GM21619 (cell line): Measurements from ENCODE around the gene CLEC4M.
A peak's percentile ranks its signal among the peaks of the same experiment; 100 is the strongest.
"Not testable (repeated sequence)": the region's sequence is repeated elsewhere in the genome, so short reads cannot be mapped to it uniquely, and the experiment has no call there.

ENCODE experiments used
- ATAC-seq: cut with Tn5 transposase; IDR thresholded peaks from one replicate; pipeline ENCODE4 v1.9.1; 2021; ENCODE audit not compliant: unreplicated experiment

CLEC4M gene

GRCh38 chr19:7772752-7773291, 9.8 kb downstream of the CLEC4M start:
- peak; percentile 47 for ATAC-seq

- ATAC-seq, result no peak
Measured at GRCh38 chr19:7773841-7774240, 10.8 kb downstream of the CLEC4M start.

GRCh38 chr19:7775761-7776160, 12.7 kb downstream of the CLEC4M start:
- no peak for ATAC-seq

GRCh38 chr19:7778081-7778480, 15.0 kb downstream of the CLEC4M start:
- no peak for ATAC-seq

GRCh38 chr19:7779631-7780486, 16.8 kb downstream of the CLEC4M start:
- no peak for ATAC-seq

- ATAC-seq, result no peak
Measured at GRCh38 chr19:7781157-7781556, 18.1 kb downstream of the CLEC4M start.

- no peak for ATAC-seq
Measured at GRCh38 chr19:7783991-7784423, 21.0 kb downstream of the CLEC4M start.

- no peak for ATAC-seq
Measured at GRCh38 chr19:7784856-7785255, 21.8 kb downstream of the CLEC4M start.

GRCh38 chr19:7787141-7787540, 24.1 kb downstream of the CLEC4M start:
- no peak for ATAC-seq

- ATAC-seq, result no peak
Measured at GRCh38 chr19:7787602-7788177, 24.6 kb downstream of the CLEC4M start.

GRCh38 chr19:7788178-7788932, 25.3 kb downstream of the CLEC4M start:
- no peak for ATAC-seq

GRCh38 chr19:7788933-7789323, 25.9 kb downstream of the CLEC4M start:
- no peak for ATAC-seq

GRCh38 chr19:7789447-7789846, 26.4 kb downstream of the CLEC4M start:
- no peak for ATAC-seq

GRCh38 chr19:7790416-7790815, 27.4 kb downstream of the CLEC4M start:
- ATAC-seq, result no peak

- no peak for ATAC-seq
Measured at GRCh38 chr19:7792281-7792680, 29.2 kb downstream of the CLEC4M start.

GRCh38 chr19:7792701-7793100, 29.7 kb downstream of the CLEC4M start:
- not testable (repeated sequence) for ATAC-seq

- no peak for ATAC-seq
Measured at GRCh38 chr19:7793493-7793892, 30.4 kb downstream of the CLEC4M start.

GRCh38 chr19:7795555-7796161, 32.6 kb downstream of the CLEC4M start:
- ATAC-seq, result no peak

GRCh38 chr19:7799640-7800355, 36.8 kb downstream of the CLEC4M start:
- ATAC-seq, result no peak

GRCh38 chr19:7801020-7801570, 38.1 kb downstream of the CLEC4M start:
- no peak for ATAC-seq
